ENCODE data around the gene FAM20B. TPM values are rescaled to one million over a fixed set of nuclear protein-coding genes. Genes with fewer than 3 reads are reported as not detected.

The FAM20B gene
- total and polyA plus RNA-seq, 2 donors (not counting 1 experiment from before 2014, with no cell fraction given), result 5.2 to 32.8 TPM

DNA sequence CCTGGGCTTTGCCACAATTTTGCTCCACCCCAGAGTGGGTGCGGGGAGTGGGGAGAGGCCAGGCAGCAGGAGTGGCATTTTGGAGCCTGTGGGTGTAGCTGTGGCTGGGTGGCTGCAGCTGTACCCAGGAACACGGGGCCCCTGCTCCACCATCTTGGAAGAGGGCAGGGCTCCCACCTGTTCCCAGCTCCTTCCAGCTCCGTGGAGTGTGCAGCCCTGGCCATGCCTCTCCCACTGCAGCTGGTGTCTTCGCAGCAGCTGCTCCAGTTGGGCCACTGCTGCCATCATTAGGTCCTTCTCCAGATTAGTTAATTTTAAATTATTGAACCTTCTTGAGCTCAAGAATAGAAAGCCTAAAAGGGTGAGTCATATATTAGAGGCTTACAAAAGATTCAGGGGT lies 17.6 kb downstream of the FAM20B start:
- TF ChIP-seq, protein P1, sequence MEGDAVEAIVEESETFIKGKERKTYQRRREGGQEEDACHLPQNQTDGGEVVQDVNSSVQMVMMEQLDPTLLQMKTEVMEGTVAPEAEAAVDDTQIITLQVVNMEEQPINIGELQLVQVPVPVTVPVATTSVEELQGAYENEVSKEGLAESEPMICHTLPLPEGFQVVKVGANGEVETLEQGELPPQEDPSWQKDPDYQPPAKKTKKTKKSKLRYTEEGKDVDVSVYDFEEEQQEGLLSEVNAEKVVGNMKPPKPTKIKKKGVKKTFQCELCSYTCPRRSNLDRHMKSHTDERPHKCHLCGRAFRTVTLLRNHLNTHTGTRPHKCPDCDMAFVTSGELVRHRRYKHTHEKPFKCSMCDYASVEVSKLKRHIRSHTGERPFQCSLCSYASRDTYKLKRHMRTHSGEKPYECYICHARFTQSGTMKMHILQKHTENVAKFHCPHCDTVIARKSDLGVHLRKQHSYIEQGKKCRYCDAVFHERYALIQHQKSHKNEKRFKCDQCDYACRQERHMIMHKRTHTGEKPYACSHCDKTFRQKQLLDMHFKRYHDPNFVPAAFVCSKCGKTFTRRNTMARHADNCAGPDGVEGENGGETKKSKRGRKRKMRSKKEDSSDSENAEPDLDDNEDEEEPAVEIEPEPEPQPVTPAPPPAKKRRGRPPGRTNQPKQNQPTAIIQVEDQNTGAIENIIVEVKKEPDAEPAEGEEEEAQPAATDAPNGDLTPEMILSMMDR (IDR thresholded peaks at IDR 0.05), result no peak
- TF ChIP-seq EZH2 (IDR thresholded peaks at IDR 0.05; ENCODE audit: borderline replicate concordance, insufficient read depth, low read depth, low read length, poor library complexity, severe bottlenecking), result no peak
- Histone ChIP-seq H3K4me3 (ENCODE audit: control extremely low read depth in 1 of 5, extremely low read depth in 1 of 5, insufficient read depth in 1 of 5, low read depth in 2 of 5, low read length in 4 of 5) (no peak overlapping the region), H2AFZ (ENCODE audit: insufficient read depth, low read depth, low read length, poor library complexity, severe bottlenecking) (no peak overlapping the region), H3K27ac (ENCODE audit: low read length in 2 of 2) (no peak overlapping the region), H3K9ac (ENCODE audit: low read length) (no peak overlapping the region), H4K20me1 (ENCODE audit: control insufficient read depth, insufficient read depth, low read length, poor library complexity, severe bottlenecking) (peaks cover 15% of the 10 kb centered on the region), H3K27me3 (replicated peaks in 1 of 4; ENCODE audit: control extremely low read depth in 1 of 4, control insufficient read depth in 3 of 4, insufficient read depth in 4 of 4, low read length in 3 of 4) (no peaks in the 10 kb centered on the region), H3K4me2 (replicated peaks; ENCODE audit: low read depth, low read length, poor library complexity, severe bottlenecking) (no peak overlapping the region), H3K36me3 (replicated peaks in 1 of 2; ENCODE audit: control extremely low read depth in 1 of 2, control insufficient read depth in 1 of 2, extremely low read depth in 1 of 2, insufficient read depth in 2 of 2, low read length in 1 of 2) (peaks cover 2% of the 10 kb centered on the region in 2 experiments), H3K4me1 (ENCODE audit: control insufficient read depth in 2 of 2, insufficient read depth in 2 of 2, low read length in 2 of 2) (peaks cover 7 to 9% of the 10 kb centered on the region in 2 donors), H3K9me3 (ENCODE audit: control extremely low read depth in 1 of 3, control insufficient read depth in 2 of 3, insufficient read depth in 1 of 3, low read length in 2 of 3) (peaks cover 0 to 2% (median 0%) of the 10 kb centered on the region in 3 donors), H3K79me2 (ENCODE audit: control insufficient read depth, insufficient read depth, low read length) (peaks cover 41% of the 10 kb centered on the region)
- no peak for DNase-seq
- no peak for ATAC-seq (ENCODE audit: low read depth)
- no peaks in the 10 kb centered on the region for H3K27me3 Mint-ChIP-seq
- CTCF ChIA-PET, result interaction anchor here (0.6 to 2.2 kb wide), 2 partner anchors 327 to 735 kb away, joined by 3 to 6 read pairs; no protein-coding TSS in a partner anchor
- H3K27ac Mint-ChIP-seq, result no peak overlapping the region
- WGBS (ENCODE audit: insufficient coverage), result 94% methylated on average over 2 of the region's 4 CpGs
- no peaks in the 10 kb centered on the region for H3K9me3 Mint-ChIP-seq (ENCODE audit: insufficient read depth)
- H3K4me1 Mint-ChIP-seq, result peaks cover 21% of the 10 kb centered on the region
- POLR2A ChIA-PET, result interaction anchor here (0.6 kb wide), 1 partner anchor 133 kb away, joined by 6 read pairs; no protein-coding TSS in a partner anchor
- intact Hi-C loops (cut with micrococcal nuclease), result no loop called here
- no peak overlapping the region for H3K4me3 Mint-ChIP-seq

DNA sequence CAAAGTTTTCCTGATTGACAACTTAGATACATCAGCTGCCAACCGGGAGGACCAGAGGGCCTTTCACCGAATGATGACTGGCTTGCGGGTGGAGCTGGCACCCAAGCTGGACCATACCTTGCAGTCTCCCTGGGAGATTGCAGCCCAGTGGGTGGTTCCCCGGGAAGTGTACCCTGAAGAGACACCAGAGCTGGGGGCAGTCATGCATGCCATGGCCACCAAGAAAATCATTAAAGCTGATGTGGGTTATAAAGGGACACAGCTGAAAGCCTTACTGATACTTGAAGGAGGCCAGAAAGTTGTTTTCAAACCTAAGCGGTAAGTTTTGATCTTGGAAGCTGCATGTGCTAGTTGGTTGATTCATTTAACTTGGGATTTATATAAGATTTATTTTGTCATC lies 18.2 kb downstream of the FAM20B start:
- Histone ChIP-seq H2AFZ (ENCODE audit: insufficient read depth, low read depth, low read length, poor library complexity, severe bottlenecking) (no peak overlapping the region), H3K27ac (ENCODE audit: low read length in 2 of 2) (no peak overlapping the region), H3K4me1 (ENCODE audit: control insufficient read depth in 2 of 2, insufficient read depth in 2 of 2, low read length in 2 of 2) (peaks cover 4 to 5% of the 10 kb centered on the region in 2 donors), H3K36me3 (replicated peaks in 1 of 2; ENCODE audit: control extremely low read depth in 1 of 2, control insufficient read depth in 1 of 2, extremely low read depth in 1 of 2, insufficient read depth in 2 of 2, low read length in 1 of 2) (peaks cover 2% of the 10 kb centered on the region in 2 experiments), H3K9me3 (ENCODE audit: control extremely low read depth in 1 of 3, control insufficient read depth in 2 of 3, insufficient read depth in 1 of 3, low read length in 2 of 3) (peaks cover 0 to 2% (median 0%) of the 10 kb centered on the region in 3 donors), H3K4me2 (replicated peaks; ENCODE audit: low read depth, low read length, poor library complexity, severe bottlenecking) (no peak overlapping the region), H3K4me3 (ENCODE audit: control extremely low read depth in 1 of 5, extremely low read depth in 1 of 5, insufficient read depth in 1 of 5, low read depth in 2 of 5, low read length in 4 of 5) (no peak overlapping the region), H4K20me1 (ENCODE audit: control insufficient read depth, insufficient read depth, low read length, poor library complexity, severe bottlenecking) (peaks cover 15% of the 10 kb centered on the region), H3K9ac (ENCODE audit: low read length) (no peak overlapping the region), H3K27me3 (replicated peaks in 1 of 4; ENCODE audit: control extremely low read depth in 1 of 4, control insufficient read depth in 3 of 4, insufficient read depth in 4 of 4, low read length in 3 of 4) (no peaks in the 10 kb centered on the region), H3K79me2 (ENCODE audit: control insufficient read depth, insufficient read depth, low read length) (peaks cover 34% of the 10 kb centered on the region)
- POLR2A ChIA-PET, result no interaction called here
- H3K27ac Mint-ChIP-seq, result no peak overlapping the region
- peaks cover 15% of the 10 kb centered on the region for H3K4me1 Mint-ChIP-seq
- ATAC-seq (ENCODE audit: low read depth) (no peak), DNase-seq (no peak)
- no peak overlapping the region for H3K4me3 Mint-ChIP-seq
- CTCF ChIA-PET, result no interaction called here
- H3K27me3 Mint-ChIP-seq, result no peaks in the 10 kb centered on the region
- intact Hi-C loops (cut with micrococcal nuclease), result no loop called here
- TF ChIP-seq, protein P1 (IDR thresholded peaks at IDR 0.05), result no peak
- TF ChIP-seq EZH2 (IDR thresholded peaks at IDR 0.05; ENCODE audit: borderline replicate concordance, insufficient read depth, low read depth, low read length, poor library complexity, severe bottlenecking), result no peak
- no peaks in the 10 kb centered on the region for H3K9me3 Mint-ChIP-seq (ENCODE audit: insufficient read depth)
- 88% methylated on average over 4 of the region's 5 CpGs for WGBS (ENCODE audit: insufficient coverage)

Measured in B cell (primary cell).